SJSA1 (cell line): ENCODE results near the gene TMEM91. TPM values are rescaled to one million over a fixed set of nuclear protein-coding genes. Genes with fewer than 3 reads are reported as not detected.
A peak's percentile ranks its signal among the peaks of the same experiment; 100 is the strongest.
"Not testable (repeated sequence)": the region's sequence is repeated elsewhere in the genome, so short reads cannot be mapped to it uniquely, and the experiment has no call there.

ENCODE experiments used
- DNase-seq, 2 experiments: peaks; one replicate each; pipeline ENCODE4 v3.0.0-alpha.2; 2015 to 2020; ENCODE audit warnings: low spot score in 2 of 2, low read depth in 1 of 2
- H3K27ac ChIP-seq: fragments of 250-450 bp; sonication (Bioruptor Pico); 2 replicates; pipeline ENCODE4 v1.5.1; 2020; ENCODE audit warnings: mild to moderate bottlenecking, moderate library complexity
- H3K27me3 ChIP-seq: fragments of 250-450 bp; sonication (Bioruptor Pico); replicated peaks from 2 replicates; pipeline ENCODE4 v1.5.1; 2020; ENCODE audit warnings: mild to moderate bottlenecking, moderate library complexity
- H3K36me3 ChIP-seq: fragments of 250-450 bp; sonication (Bioruptor Pico); 2 replicates; pipeline ENCODE4 v1.5.1; 2020; ENCODE audit warnings: mild to moderate bottlenecking
- H3K4me1 ChIP-seq: fragments of 250-450 bp; sonication (Bioruptor Pico); replicated peaks from 2 replicates; pipeline ENCODE4 v1.6.1; 2021; ENCODE audit warnings: mild to moderate bottlenecking
- H3K4me3 ChIP-seq: fragments of 250-450 bp; sonication (Bioruptor Pico); 2 replicates; pipeline ENCODE4 v1.5.1; 2020; ENCODE audit warnings: mild to moderate bottlenecking
- H3K9me3 ChIP-seq: fragments of 250-450 bp; sonication (Bioruptor Pico); replicated peaks from 2 replicates; pipeline ENCODE4 v1.5.1; 2020; ENCODE audit warnings: mild to moderate bottlenecking
- total RNA-seq: library from RNA; depleted of rRNA; stranded (reverse); fragments of >200 nt; shearing (Covaris generic); gene quantifications from 2 replicates; pipeline ENCODE4 v1.2.3, GENCODE V29; 2014

Gene TMEM91
- total RNA-seq, 1 experiment from 2014 or later = 2.5 TPM

DNA sequence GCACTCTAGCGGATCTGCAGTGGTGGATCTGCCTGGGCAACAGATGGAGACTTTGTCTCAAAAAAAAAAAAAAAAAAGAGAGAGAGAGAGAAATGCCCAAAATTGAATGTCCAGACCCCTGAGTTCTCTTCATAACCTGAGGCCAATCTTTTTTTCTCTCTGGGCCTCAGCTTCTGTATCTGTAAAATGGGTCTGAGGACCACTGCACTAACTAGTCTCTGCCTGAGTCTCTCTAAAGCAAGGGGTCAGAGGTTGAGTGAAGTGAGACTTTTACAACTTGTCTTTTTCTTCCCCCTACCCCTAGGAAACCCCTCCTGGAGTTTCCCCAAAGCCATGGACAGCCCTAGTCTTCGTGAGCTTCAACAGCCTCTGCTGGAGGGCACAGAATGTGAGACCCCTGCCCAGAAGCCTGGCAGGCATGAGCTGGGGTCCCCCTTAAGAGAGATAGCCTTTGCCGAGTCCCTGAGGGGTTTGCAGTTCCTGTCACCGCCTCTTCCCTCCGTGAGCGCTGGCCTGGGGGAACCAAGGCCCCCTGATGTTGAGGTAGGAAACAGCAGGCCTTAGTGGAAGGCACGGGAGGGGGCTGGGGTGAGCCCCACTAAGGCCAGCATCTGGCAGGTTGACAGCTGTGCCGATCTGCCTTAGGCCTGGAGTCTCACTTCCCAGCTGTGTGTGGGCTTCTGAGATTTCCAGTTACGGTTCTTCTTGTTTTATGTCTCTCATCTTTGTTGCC is 1.8 kb downstream of the TMEM91 start:
- Histone ChIP-seq H3K27ac (no peak overlapping the region), H3K4me1 (peaks cover 15% of the 10 kb centered on the region), H3K4me3 (no peak overlapping the region), H3K9me3 (no peaks in the 10 kb centered on the region), H3K27me3 (no peaks in the 10 kb centered on the region), H3K36me3 (no peaks in the 10 kb centered on the region; the same call in 1 of the 2 replicates)
- DNase-seq = no peak

DNA sequence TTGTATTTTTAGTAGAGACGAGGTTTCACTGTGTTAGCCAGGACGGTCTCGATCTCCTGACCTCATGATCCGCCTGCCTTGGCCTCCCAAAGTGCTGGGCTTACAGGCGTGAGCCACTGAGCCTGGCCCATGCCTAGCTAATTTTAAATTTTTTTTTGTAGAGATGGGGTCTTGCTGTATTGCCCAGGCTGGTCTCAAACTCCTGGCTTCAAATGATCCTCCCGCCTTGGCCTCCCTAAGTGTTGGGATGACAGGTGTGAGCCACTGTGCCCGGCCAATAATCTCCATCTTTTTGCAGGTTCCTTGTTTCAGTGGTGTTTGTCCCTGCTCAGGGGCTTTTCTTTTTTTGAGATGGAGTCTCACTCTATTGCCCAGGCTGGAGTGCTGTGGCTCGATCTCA is 5.2 kb downstream of the TMEM91 start:
- H3K36me3 ChIP-seq, H3K4me3 ChIP-seq, H3K4me1 ChIP-seq, DNase-seq, H3K27ac ChIP-seq, H3K9me3 ChIP-seq, H3K27me3 ChIP-seq: not testable (repeated sequence)

DNA sequence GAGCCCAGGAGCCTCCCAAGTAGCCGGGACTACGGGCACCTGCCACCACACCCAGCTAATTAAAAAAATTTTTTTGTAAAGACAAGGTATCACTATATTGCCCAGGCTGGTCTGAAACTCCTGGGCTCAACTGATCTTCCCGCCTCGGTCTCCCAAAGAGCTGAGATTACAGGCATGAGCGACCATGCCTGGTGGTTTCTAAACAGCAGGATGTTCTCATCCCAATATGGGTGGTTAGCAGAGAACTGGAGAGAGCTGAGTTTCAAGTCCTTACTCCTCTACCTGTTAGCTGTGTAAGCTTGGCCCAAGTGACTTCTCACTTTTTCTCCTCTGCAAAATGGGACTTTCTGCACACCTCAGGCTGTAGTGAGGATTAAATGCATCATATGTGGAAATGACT is 8.0 kb downstream of the TMEM91 start:
- Histone ChIP-seq H3K27ac (no peak overlapping the region), H3K27me3 (no peaks in the 10 kb centered on the region), H3K4me3 (no peak overlapping the region), H3K9me3 (no peaks in the 10 kb centered on the region), H3K4me1 (peaks cover 6% of the 10 kb centered on the region; the same call in 1 of the 2 replicates), H3K36me3 (peaks cover 10% of the 10 kb centered on the region)
- no peak for DNase-seq

DNA sequence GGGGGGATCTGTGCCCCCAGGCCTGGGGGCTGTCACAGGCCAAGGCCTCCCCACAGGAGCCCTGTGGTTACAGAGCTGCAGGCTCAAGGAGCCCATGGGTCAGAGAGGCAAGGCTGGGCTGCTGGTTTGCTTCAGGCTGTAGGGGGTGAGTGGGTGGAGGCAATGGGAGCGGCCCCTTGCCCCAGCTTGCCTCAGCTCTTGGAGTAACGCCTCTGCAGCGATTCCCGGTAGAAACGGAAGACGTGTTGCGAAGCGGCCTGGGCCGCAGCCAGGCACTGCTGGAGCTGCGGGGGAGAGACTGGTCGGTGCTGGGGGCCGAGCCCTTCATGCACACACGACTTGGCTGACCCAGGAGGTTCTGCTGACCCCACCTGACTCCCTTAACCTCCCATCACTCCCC is 10.1 kb downstream of the TMEM91 start:
- no peaks in the 10 kb centered on the region for H3K4me1 ChIP-seq
- H3K27me3 ChIP-seq = no peaks in the 10 kb centered on the region
- no peak overlapping the region for H3K4me3 ChIP-seq
- peaks cover 27% of the 10 kb centered on the region for H3K36me3 ChIP-seq
- no peaks in the 10 kb centered on the region for H3K9me3 ChIP-seq
- no peak for DNase-seq
- no peak overlapping the region for H3K27ac ChIP-seq

DNA sequence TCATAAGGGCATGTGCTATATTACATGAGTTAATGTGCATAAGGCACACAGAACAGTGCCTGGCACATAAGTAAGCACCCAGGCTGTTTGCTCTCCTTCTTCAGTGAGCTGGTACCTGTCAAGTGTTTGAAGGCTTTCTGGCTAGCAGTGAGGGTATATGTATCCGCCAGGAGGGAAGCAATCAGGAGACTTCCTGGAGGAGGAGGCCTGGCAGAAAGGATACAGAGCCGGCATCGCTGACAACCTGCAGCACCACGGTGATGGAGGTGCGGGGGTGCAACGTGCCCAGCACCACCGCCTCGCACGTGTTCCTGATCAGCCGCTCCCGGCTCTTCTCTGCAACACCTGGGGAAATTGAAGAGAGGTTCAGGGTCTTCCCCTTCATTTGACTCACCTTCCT is 15.3 kb downstream of the TMEM91 start:
- DNase-seq = no peak
- Histone ChIP-seq H3K27me3 (no peaks in the 10 kb centered on the region), H3K27ac (no peak overlapping the region), H3K9me3 (no peaks in the 10 kb centered on the region), H3K36me3 (peaks cover 33% of the 10 kb centered on the region), H3K4me1 (no peaks in the 10 kb centered on the region), H3K4me3 (no peak overlapping the region)

DNA sequence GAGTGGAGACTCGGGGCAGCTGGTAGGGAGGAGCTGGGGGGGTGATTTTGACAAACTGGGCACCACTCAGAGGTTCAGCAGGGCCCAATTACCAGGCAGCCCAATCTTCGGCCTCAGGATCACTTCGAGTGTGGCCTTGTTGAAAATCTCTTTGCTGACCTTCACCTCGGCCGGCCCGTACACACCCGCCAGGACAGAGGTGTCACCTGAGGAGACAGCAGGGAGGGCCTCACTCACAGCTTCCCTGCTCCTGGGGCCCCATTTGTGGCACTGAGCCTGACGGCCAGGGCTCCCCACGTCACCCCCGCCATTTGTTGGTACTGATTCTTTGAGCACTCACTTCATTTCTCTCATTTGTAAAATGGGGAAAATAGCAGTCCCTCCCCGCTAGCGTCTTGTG is 16.4 kb downstream of the TMEM91 start:
- no peaks in the 10 kb centered on the region for H3K9me3 ChIP-seq
- H3K27ac ChIP-seq = no peak overlapping the region
- H3K27me3 ChIP-seq = no peaks in the 10 kb centered on the region
- no peak overlapping the region for H3K4me3 ChIP-seq
- no peaks in the 10 kb centered on the region for H3K4me1 ChIP-seq
- peaks cover 33% of the 10 kb centered on the region for H3K36me3 ChIP-seq
- DNase-seq = no peak

DNA sequence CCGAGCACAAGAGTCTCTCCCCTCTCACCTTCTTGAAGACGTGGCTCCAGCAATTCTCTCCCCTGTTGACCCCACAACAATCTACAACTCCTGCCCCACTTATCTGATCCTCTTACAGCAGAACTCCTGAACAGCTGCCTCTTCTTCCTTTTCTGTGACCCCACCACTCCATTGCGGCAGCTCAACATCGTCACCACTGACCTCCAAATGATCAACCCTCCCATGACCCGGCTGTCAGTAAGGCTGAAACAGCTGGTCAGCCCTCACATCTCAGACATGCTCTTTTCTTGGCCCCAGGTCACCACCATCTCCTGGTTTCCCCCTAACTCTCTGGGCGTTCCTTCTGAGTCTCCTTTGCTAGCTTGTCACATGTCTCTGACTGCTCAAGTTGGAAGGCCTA is 19.0 kb downstream of the TMEM91 start:
- peaks cover 17% of the 10 kb centered on the region for H3K36me3 ChIP-seq
- peaks cover 6% of the 10 kb centered on the region for H3K4me1 ChIP-seq
- H3K27ac ChIP-seq = no peak overlapping the region
- no peaks in the 10 kb centered on the region for H3K9me3 ChIP-seq
- no peaks in the 10 kb centered on the region for H3K27me3 ChIP-seq
- DNase-seq = no peak
- H3K4me3 ChIP-seq = no peak overlapping the region

DNA sequence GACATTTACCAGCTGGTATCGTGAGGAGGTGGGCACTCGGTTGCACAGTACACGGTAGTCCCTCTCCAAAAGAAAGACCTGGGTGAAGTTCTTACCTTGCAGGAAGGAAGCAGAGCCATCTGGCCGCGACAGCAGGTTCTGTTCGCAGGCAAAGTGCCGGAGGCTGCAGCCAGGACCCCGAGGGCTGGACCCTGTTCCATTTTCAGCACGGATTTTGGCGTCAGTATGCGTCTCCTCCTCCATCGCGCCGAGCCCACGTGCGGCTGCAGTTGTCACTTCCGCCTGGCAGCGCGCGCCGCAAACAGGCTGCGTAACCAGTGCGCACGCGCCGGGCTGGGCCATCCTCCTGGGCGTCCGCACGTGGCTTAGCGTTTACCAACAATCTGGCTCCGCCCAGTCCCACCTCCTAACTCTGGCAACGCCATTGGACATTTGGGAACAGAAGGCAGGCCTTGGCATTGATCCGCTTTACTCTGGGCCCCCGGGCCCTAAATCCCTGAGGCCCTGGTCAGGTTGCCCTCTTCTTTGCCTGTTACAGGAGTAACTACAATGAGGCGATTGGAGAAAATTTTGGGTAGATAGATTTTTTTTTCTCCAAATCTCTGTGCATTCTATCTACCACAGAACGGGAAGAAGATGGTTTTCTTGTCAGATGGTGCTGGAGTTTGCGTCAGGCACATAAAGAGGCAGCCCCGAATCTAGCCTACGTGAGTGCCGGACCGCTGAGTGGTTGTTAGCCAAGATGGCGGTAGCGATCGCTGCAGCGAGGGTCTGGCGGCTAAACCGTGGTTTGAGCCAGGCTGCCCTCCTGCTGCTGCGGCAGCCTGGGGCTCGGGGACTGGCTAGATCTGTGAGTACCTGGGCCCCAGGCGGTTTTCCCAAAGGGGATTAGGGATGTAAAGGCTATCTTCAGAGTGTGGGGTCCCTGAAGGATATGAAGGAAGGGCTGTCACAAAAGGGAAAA is 21.0 kb downstream of the TMEM91 start, which contains the start of the genes BCKDHA and EXOSC5:
TSS of gene BCKDHA (plus strand) at position 733 of the 964 bp plus-strand sequence. CDS start at position 743, 10 bp downstream.
TSS of gene EXOSC5 (minus strand) at position 274 of the 964 bp plus-strand sequence. CDS start at position 243, 31 bp downstream.
- peak within 1 kb of the TSS; percentile 62 for H3K4me3 ChIP-seq
- peak; percentile 100 for DNase-seq
- peaks cover 6% of the 10 kb centered on the region for H3K4me1 ChIP-seq
- no peaks in the 10 kb centered on the region for H3K36me3 ChIP-seq
- H3K9me3 ChIP-seq = no peaks in the 10 kb centered on the region
- peak within 1 kb of the TSS; percentile 92 for H3K27ac ChIP-seq
- no peaks in the 10 kb centered on the region for H3K27me3 ChIP-seq

DNA sequence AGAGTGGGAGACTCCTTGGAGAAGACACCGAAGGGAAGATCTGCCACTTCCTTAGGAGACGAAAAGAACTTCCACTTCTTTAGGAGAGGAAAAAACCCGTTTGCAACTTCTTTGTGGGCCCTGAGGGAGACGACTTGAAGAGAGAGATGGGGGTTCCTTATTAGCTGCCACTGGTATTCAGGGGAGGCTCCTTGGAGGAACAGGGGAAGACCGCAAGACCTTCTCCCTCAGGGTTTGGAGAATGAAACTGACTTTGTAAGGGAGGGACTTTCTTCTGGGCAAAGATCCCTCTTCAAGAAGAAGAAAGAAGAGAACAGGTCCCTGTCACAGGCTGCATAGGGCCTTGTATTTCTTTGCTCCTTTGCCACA is 21.7 kb downstream of the TMEM91 start:
- H3K4me3 ChIP-seq = peak overlapping the region; percentile 62
- DNase-seq = no peak
- H3K9me3 ChIP-seq = no peaks in the 10 kb centered on the region
- H3K36me3 ChIP-seq = no peaks in the 10 kb centered on the region
- peak overlapping the region; percentile 92 for H3K27ac ChIP-seq
- no peaks in the 10 kb centered on the region for H3K27me3 ChIP-seq
- peaks cover 6% of the 10 kb centered on the region for H3K4me1 ChIP-seq

DNA sequence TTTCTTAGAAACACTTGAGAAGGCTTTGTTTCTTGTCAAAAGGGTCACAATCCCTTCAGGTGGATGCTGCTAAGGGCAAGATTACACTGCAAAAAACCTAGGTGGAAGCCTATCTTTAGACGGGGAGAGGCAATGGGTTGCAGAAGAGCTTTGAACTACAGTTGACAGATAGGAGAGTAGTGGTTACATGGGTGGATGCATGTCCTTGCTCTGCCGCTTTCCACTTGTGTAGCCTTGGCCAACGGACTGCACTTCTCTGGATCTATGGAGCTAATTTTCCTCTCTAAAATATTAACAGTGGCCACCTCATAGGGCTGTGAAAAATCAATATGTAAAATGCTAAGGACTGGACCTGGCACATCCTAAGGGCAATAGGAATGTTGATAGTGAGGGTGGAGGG is 22.3 kb downstream of the TMEM91 start:
- DNase-seq = no peak
- H3K9me3 ChIP-seq = no peaks in the 10 kb centered on the region
- H3K36me3 ChIP-seq = no peaks in the 10 kb centered on the region
- H3K4me1 ChIP-seq = peaks cover 6% of the 10 kb centered on the region
- no peak overlapping the region for H3K27ac ChIP-seq
- H3K27me3 ChIP-seq = no peaks in the 10 kb centered on the region
- H3K4me3 ChIP-seq = peak overlapping the region; percentile 62

DNA sequence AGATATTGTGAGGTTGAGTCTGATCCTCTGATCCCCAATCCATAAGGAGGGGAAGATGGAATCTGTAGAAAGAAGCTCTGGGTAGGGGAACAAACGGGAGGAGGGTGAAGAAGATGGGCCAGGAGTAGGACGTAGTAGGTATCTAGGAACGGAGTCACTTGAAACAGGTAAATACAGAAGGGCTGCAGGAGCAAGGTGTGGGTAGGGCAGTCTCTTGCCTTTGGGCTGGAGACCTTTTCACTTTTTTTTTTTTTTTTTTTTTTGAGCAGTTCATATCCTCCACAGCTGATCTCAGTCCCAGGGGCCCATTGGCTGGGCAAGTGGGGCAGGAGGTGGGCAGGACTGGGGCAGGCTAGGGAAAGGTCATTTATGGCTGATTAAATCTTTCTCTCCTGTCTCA is 22.8 kb downstream of the TMEM91 start:
- Histone ChIP-seq H3K9me3 (no peaks in the 10 kb centered on the region), H3K27ac (no peak overlapping the region), H3K4me1 (peaks cover 6% of the 10 kb centered on the region), H3K27me3 (no peaks in the 10 kb centered on the region), H3K36me3 (no peaks in the 10 kb centered on the region), H3K4me3 (no peak overlapping the region; the same call in 1 of the 2 replicates)
- DNase-seq = no peak

DNA sequence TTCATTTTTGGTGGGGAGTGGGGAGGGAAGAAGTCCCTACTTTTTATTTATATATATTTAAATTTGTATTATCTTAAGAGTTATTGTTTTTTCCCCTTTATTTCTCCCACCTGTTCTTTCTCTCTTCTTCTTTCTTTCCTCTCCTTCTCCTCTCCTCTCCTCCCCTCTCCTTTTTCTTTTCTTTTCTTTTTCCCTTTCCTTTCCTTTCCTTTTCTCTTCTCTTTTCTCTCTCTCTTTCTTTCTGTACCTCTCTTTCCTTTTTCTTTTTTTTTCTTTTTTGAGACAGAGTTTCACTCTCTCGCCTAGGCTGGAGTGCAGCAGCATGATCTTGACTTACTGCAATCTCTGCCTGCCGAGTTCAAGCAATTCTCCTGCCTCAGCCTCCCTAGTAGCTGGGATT is 23.2 kb downstream of the TMEM91 start:
- Histone ChIP-seq H3K27me3 (no peaks in the 10 kb centered on the region), H3K4me1 (peaks cover 6% of the 10 kb centered on the region), H3K36me3 (no peaks in the 10 kb centered on the region), H3K4me3 (no peak overlapping the region), H3K9me3 (no peaks in the 10 kb centered on the region), H3K27ac (no peak overlapping the region)
- DNase-seq = no peak

DNA sequence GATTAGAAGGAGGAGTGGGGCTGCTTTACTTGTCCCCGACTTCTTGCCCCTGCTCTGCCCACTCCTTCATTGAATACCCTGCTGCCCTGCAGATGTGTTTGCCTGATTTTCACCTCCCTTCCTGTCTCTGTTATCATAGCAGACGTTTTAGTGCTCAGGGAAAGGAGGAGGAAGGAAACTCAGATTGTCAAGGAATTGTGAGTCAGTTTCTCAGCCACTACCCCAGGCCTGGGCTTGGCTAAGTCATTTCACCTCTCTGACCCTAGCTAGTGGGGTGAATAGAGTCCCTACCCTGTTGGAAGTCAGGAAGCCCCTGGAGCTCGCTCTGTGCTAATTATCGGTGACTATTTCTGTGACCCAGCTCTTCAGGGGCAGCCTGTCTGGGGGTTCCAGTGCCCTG is 25.1 kb downstream of the TMEM91 start:
- no peaks in the 10 kb centered on the region for H3K27me3 ChIP-seq
- H3K27ac ChIP-seq = no peak overlapping the region
- H3K4me3 ChIP-seq = no peak overlapping the region
- H3K9me3 ChIP-seq = no peaks in the 10 kb centered on the region
- no peak for DNase-seq
- H3K4me1 ChIP-seq = peaks cover 6% of the 10 kb centered on the region
- no peaks in the 10 kb centered on the region for H3K36me3 ChIP-seq

DNA sequence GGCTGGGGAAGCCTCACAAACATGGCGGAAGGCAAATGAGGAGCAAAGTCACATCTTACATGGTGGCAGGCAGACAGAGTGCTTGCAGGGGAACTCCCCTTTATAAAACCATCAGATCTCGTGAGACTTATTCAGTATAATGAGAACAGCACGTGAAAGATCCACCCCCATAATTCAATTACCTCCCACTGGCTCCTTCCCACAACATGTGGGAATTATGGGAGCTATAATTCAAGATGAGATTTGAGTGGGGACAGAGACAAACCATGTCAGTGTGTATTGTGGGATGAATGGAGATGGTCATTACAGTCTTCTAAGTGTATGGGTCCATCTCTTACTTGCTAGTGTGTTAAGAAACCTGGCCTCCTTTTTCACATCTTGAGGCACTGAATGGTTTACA is 25.7 kb downstream of the TMEM91 start:
- no peak for DNase-seq
- Histone ChIP-seq H3K9me3 (no peaks in the 10 kb centered on the region), H3K4me1 (peaks cover 6% of the 10 kb centered on the region), H3K4me3 (no peak overlapping the region), H3K36me3 (no peaks in the 10 kb centered on the region), H3K27ac (no peak overlapping the region), H3K27me3 (no peaks in the 10 kb centered on the region)
